IPS-NIHi11 (cell line): Measurements from ENCODE around the gene TEX22.
"Not testable (repeated sequence)": the region's sequence is repeated elsewhere in the genome, so short reads cannot be mapped to it uniquely, and the experiment has no call there.

Experiments used
- DNase-seq: peaks from one replicate; pipeline ENCODE4 v3.0.0; 2012; ENCODE audit warnings: mixed read lengths, low spot score

TEX22 gene, protein sequence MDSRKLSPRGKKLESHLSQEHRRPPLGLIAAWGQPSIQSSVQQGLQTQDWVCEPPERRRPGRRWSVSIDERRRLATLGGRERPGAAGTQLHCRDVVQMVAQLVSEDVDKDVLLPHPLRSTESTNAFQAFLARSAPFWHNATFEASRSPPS

GRCh38 chr14:105398044-105398725 lies at the start of gene TEX22:
TSS of gene TEX22 (plus strand) at chr14:105398538. CDS start at chr14:105399341, 803 bp downstream.
- DNase-seq, result peak; percentile 99

DNA sequence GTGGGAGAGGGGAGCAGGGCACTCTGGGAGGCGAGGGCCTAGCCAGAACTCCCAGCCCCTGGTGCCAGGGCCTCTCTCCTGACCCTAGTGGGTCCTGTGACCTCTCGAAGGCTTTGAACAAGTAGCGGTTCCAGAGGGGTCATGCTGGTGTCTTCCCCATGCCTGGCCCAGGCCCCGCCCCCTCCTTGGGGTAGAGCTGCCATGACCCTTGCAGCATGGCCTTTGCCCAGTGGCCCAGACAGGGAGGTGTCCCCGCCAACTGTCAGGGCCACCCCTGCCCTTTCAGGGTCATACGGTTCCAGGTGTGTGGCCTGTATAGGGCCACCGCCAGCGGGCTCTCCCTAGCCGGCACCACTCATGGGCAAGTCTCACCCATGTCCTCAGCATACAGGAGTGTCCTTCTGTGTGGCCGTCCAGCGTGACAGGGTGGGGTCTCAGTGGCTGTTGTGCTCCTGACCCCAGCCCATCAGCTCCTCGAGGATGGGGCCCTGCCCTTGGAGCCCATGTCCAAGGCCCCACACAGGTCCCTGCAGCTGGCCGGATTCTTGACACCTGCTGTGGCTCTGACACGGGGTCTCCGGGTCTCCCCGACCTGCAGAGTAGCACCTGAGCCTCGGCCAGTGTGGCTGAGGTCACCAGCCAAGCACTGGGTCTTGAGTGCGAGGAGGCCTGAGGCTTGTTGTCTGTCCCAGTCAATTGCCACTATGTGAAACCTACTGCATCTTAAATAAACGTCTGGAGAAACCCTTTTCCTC lies 49.2 kb upstream of the TEX22 start:
- no peak for DNase-seq

- no peak for DNase-seq
Measured at GRCh38 chr14:105349992-105350391, 48.3 kb upstream of the TEX22 start.

DNA sequence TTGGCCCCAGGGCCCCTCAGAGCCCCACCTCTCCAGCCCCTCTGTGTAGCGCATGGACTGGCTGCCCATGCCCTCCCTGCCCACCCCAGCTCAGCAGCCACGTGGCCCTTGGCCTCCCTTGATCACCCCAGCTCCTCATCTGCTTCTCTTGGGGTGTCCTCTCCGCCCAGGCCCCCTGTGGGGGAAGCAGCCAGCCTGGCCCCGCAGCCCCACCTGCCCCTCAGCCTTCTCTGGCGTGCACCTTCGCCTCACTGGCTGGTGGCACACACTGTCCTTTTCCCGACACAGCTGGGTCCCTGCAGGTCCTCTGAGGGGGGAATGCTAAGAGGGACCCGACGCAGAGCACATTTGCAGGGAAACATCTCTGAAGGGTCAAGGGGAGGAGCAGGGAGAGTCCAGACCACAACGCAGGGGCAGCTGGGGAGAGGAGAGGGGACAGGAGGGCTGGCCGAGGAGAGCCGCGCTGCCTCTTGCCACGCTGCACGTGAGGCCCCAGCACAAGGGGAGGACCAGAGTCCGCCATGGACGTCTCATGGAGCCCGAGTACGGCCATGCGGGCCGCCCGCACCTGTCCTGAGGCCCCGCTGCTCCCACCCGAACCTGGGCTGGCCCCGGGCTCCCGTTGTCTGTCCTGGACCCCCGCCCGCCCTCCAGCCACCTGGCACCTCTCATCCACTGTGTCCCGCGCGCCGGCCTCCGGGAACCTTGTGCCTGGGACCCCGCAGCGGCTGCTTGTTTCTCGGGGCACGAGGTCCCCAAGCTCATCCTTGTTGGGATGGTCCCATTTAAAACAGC lies 47.7 kb upstream of the TEX22 start:
- no peak for DNase-seq

DNA sequence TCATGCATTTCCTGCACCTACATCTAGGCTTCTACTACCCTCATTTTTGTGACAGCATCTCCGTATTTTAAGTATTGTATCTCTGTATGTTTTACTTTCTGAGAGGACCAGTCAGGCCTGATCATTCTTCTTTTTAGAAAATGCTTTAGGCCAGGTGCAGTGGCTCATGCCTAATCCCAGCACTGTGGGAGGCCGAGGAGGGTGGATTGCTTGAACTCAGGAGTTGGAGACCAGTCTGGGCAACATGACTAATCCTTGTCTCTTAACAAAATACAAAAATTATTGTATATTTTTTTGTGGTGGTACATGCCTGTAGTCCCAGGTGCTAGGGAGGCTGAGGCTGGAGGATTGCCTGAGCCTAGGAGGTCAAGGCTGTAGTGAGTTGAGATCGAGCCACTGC lies 46.9 kb upstream of the TEX22 start:
- no peak for DNase-seq

DNA sequence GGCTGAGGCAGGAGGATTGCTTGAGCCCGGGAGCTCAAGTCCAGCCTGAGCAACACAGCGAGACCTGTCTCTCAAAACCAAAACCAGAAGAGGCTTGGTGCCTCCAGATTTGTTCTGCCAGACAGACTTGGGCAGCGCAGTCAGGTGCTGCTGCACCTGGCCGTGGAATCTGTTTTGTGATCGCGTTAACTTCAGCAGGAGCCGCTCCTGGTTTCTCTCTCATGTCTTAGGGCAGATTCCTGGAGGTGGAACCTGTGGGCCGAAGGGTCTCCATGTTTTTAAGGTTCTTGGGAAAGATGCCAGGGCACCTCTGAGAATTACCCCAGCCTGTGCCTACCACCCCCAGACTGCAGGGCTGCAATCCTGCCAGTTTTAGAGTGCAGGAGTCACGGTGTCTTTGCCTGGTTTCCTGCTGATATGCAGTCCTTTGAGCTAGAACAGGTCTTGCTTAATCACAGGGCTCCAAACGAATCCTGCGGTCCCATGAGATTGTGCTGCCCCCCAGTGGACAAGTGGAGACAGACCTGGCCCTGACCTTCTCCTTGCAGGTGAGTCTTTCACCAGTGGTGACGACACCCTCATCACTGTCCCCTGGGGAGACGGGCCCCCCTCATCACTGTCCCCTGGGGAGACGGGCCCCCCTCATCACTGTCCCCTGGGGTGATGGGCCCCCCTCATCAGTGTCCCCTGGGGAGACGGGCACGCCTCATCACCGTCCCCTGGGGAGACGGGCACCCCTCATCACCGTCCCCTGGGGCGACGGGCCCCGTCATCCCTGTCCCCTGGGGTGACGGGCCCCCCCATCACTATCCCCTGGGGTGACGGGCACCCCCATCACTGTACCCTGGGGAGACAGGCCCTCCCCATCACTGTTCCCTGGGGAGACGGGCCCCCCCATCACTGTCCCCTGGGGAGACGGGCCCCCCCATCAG lies 46.2 kb upstream of the TEX22 start:
- peak; percentile 92 for DNase-seq

- DNase-seq, result no peak
Measured at GRCh38 chr14:105353136-105353535, 45.2 kb upstream of the TEX22 start.

- DNase-seq, result no peak
Measured at GRCh38 chr14:105354541-105354940, 43.8 kb upstream of the TEX22 start.

DNA sequence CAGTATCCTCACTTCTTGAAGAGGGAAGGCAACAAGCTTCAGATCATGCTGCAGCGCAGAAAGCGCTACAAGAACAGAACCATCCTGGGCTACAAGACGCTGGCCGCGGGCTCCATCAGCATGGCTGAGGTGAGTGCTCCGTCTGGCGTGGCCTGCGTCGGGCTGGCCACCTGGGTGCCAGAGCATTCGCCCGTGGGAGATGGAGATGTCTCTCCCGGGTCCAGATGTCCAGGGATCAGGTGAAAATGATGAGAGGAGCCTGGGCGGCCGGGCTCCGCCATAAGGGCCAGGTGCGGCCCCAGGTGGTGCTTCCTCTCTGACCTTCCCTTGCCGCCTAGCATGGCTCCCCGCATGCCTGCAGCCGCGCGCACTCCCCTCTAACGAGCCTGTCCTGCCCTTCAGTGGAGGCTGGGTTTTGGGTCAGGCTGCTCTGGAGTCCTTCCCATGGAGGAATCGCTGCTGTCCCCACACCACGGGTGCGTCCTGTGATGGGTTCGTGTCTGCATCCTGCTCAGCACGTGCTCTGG lies 43.2 kb upstream of the TEX22 start:
- no peak for DNase-seq

GRCh38 chr14:105355850-105356604 lies 42.3 kb upstream of the TEX22 start:
- DNase-seq, result no peak

- DNase-seq, result no peak
Measured at GRCh38 chr14:105356927-105357326, 41.4 kb upstream of the TEX22 start.

GRCh38 chr14:105357626-105358025 lies 40.7 kb upstream of the TEX22 start:
- no peak for DNase-seq

DNA sequence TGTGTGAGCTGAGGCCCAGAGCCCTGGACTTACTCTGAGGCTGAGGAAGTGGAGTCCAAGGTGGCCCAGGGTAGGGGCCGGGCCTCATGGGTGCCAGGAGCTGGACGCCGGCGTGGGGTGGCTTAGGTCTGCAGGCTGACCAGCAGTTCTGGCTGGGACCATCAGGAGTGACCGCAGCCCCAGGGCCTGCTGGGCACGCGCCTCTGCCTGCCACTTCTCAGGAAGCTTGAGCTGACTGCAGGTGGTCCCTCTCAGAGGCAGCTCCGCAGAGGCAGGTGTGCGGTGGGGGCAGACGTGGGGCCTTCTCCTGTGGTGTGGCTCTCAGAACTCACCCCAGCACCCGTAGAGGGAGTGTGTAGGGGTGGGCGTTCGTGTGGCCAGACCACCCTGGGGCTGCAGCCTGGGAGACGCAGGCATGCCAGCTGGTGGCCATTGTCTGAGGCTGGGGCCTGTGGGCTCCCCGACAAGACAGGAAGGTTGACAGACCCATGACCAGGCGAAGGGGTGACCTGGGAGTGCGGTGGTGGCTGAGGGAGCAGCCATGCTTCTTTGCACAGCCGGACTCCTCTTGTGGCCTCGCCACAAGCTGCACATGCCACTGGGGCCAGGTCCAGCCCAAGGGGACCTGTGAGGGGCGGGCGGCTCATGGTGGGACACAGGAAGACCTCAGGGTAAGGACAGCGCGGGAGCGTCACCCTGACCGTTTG lies 40.0 kb upstream of the TEX22 start:
- DNase-seq, result no peak

- DNase-seq, result no peak
Measured at GRCh38 chr14:105358943-105359342, 39.4 kb upstream of the TEX22 start.

DNA sequence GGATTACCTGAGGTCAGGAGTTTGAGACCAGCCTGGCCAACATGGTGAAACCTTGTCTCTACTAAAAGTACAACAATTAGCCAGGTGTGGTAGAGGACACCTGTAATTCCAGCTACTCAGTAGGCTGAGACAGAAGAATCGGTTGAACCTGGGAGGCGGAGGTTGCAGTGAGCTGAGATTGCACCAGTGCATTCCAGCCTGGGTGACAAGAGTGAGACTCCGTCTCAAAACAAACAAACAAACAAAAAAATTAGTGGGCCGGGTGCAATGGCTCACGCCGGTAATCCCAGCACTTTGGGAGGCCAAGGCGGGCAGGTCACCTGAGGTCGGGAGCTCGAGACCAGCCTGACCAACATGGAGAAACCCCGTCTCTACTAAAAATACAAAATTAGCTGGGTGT lies 36.9 kb upstream of the TEX22 start:
- DNase-seq, result not testable (repeated sequence)

GRCh38 chr14:105363847-105364708 lies 34.3 kb upstream of the TEX22 start:
- DNase-seq, result peak; percentile 74

DNA sequence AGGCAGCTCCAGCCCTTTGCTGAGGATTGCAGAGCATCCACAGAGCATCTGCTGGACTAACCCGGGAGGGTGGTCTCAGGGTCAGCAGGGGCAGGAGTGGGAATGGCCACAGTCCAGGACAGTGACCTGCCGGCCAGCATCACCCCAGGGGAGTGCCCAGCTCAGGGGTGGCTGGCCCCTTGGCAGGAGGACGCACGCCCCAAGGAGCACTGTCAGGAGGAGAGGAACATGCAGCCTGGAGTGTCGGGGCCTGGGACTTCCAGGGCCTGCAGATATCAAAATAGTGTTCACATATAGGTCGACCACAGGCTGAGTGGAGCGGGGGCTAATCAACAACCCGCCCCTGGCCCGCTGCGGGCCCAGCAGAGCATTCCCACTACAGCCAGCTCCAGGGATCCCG lies 33.2 kb upstream of the TEX22 start:
- no peak for DNase-seq

DNA sequence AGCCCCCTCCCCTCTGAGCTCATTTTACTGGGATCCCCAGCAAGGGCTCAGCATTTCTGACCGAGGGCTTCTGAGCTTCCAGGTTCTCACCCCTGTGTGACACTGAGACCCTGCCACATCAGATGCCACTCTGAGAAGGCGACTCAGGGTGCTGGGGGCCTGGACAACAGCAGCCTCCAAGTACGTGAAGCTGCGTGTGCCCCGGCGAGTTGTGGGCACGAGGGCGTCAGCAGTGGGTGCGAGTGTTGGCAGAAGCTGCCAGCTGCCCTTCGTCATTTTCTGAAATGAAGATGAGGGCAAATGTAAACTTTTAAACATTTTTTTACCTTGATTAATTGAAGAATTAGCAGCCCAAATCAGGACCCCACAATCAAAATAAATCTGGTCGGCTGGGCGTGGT lies 32.7 kb upstream of the TEX22 start:
- no peak for DNase-seq
